Mammary epithelial cell (primary cell): ENCODE results near the gene BPIFB1.

Source experiments
- EZH2 ChIP-seq: IDR thresholded peaks from 2 replicates; pipeline ENCODE4 v1.6.1; 2012; ENCODE audit warnings: low read length, inconsistent platforms, borderline replicate concordance
- TF ChIP-seq, protein P1 (sequence below), 2 donors: IDR thresholded peaks in 1 of 2; conservative IDR thresholded peaks in 1 of 2; 2 replicates each; pipeline ENCODE4 v1.5.1; 2011 to 2012; ENCODE audit warnings: inconsistent platforms in 2 of 2, low read length in 2 of 2, mild to moderate bottlenecking in 2 of 2, control low read depth in 1 of 2, low read depth in 1 of 2; ENCODE audit not compliant: insufficient read depth in 1 of 2; ENCODE audit errors: extremely low read depth in 1 of 2

GRCh38 chr20:33296206-33296605 lies 13.2 kb downstream of the BPIFB1 start:
- TF ChIP-seq, protein P1, sequence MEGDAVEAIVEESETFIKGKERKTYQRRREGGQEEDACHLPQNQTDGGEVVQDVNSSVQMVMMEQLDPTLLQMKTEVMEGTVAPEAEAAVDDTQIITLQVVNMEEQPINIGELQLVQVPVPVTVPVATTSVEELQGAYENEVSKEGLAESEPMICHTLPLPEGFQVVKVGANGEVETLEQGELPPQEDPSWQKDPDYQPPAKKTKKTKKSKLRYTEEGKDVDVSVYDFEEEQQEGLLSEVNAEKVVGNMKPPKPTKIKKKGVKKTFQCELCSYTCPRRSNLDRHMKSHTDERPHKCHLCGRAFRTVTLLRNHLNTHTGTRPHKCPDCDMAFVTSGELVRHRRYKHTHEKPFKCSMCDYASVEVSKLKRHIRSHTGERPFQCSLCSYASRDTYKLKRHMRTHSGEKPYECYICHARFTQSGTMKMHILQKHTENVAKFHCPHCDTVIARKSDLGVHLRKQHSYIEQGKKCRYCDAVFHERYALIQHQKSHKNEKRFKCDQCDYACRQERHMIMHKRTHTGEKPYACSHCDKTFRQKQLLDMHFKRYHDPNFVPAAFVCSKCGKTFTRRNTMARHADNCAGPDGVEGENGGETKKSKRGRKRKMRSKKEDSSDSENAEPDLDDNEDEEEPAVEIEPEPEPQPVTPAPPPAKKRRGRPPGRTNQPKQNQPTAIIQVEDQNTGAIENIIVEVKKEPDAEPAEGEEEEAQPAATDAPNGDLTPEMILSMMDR (conservative IDR thresholded peaks at IDR 0.05 in 1 of 2, IDR thresholded peaks at IDR 0.05 in 1 of 2; ENCODE audit: extremely low read depth in 1 of 2, insufficient read depth in 1 of 2, low read depth in 1 of 2, low read length in 2 of 2), result no peak
- TF ChIP-seq EZH2, result no peak
